GM12878 (cell line): ENCODE measurements around the gene PLET1. TPM values are rescaled to one million over a fixed set of nuclear protein-coding genes. Genes with fewer than 3 reads are reported as not detected.
A peak's percentile ranks its signal among the peaks of the same experiment; 100 is the strongest.

Experiments
- ATAC-seq: fragments of 200-7000 bp; cut with Tn5 transposase; 3 replicates; pipeline ENCODE4 v1.9.1; 2020; ENCODE audit warnings: mild to moderate bottlenecking, moderate library complexity
- BruUV-seq: library from RNA; stranded (reverse); fragments of 400-500 nt; replicated peaks from 2 replicates; lab custom pipeline; 2021; lab: Mats Ljungman, UMichigan
- CTCF ChIA-PET: fragments of 300-600 bp; sonication (Branson Sonifier 250); formaldehyde crosslinking; extraction: SDS; loops from one replicate; lab custom pipeline; 2021; ENCODE audit warnings: inconsistent platforms; lab: Yijun Ruan, JAX
- POLR2A ChIA-PET: fragments of 350-600 bp; formaldehyde crosslinking; extraction: SDS; loops from one replicate; lab custom pipeline; 2021; ENCODE audit warnings: inconsistent platforms; lab: Charles Lee
- RAD21 ChIA-PET: fragments of 300-600 bp; sonication (Branson Sonifier 250); formaldehyde crosslinking; loops from one replicate; lab custom pipeline; 2023; ENCODE audit warnings: antibody characterized with exemption; ENCODE audit not compliant: unreplicated experiment; lab: Charles Lee
- SMC1A ChIA-PET: fragments of 300-600 bp; sonication (Branson Sonifier 250); formaldehyde crosslinking; loops from one replicate; lab custom pipeline; 2023; ENCODE audit not compliant: unreplicated experiment, uncharacterized antibody; lab: Charles Lee
- DNase-seq: peaks from one replicate; pipeline ENCODE4 v3.0.0-alpha.2; 2011; ENCODE audit warnings: low read depth, low spot score
- FAIRE-seq: peaks from 3 replicates; lab custom pipeline; 2011; peaks lifted over from hg19 to GRCh38; lab: Jason Lieb, UNC
- H2AFZ ChIP-seq: 2 replicates; pipeline ENCODE4 v1.6.0; 2011; ENCODE audit warnings: low read depth, low read length, control low read depth; ENCODE audit not compliant: control insufficient read depth
- H3K27ac ChIP-seq: 2 replicates; pipeline ENCODE4 v1.5.1; 2011; ENCODE audit warnings: control low read depth; ENCODE audit not compliant: control insufficient read depth, insufficient read depth
- H3K27me3 ChIP-seq, 2 experiments: replicated peaks in 1 of 2; 2 replicates each; pipeline versions ENCODE4 v1.6.0 to v1.6.1; 2011; ENCODE audit warnings: low read length in 1 of 2; ENCODE audit not compliant: control insufficient read depth in 2 of 2, insufficient read depth in 2 of 2
- H3K36me3 ChIP-seq, 2 experiments: 2 replicates each; pipeline ENCODE4 v1.5.1; 2011; ENCODE audit warnings: low read length in 1 of 2; ENCODE audit not compliant: control insufficient read depth in 2 of 2, insufficient read depth in 2 of 2
- H3K4me1 ChIP-seq: 2 replicates; pipeline ENCODE4 v1.6.1; 2011; ENCODE audit warnings: mild to moderate bottlenecking, low read length, moderate library complexity, mixed read lengths; ENCODE audit not compliant: control insufficient read depth, insufficient read depth
- H3K4me2 ChIP-seq: 2 replicates; pipeline ENCODE4 v1.6.0; 2011; ENCODE audit warnings: control low read depth; ENCODE audit not compliant: control insufficient read depth, insufficient read depth
- H3K4me3 ChIP-seq: fragments of 200-600 bp; sonication (generic); 2 replicates; pipeline ENCODE4 v1.5.1; 2016
- H3K79me2 ChIP-seq: 2 replicates; pipeline ENCODE4 v1.6.0; 2011; ENCODE audit warnings: low read length; ENCODE audit not compliant: control insufficient read depth, insufficient read depth
- H3K9ac ChIP-seq: 2 replicates; pipeline ENCODE4 v1.8.0; 2011; ENCODE audit warnings: low read length, control low read depth, mixed read lengths; ENCODE audit not compliant: control insufficient read depth, insufficient read depth
- H3K9me3 ChIP-seq: replicated peaks from 3 replicates; pipeline ENCODE4 v1.5.1; 2011; ENCODE audit warnings: mild to moderate bottlenecking, low read length; ENCODE audit not compliant: control insufficient read depth, insufficient read depth
- H4K20me1 ChIP-seq: 2 replicates; pipeline ENCODE4 v1.6.0; 2011; ENCODE audit not compliant: control insufficient read depth, insufficient read depth
- ATF3 ChIP-seq: IDR thresholded peaks from 2 replicates; pipeline ENCODE4 v1.6.1; 2011; ENCODE audit warnings: low read depth, mild to moderate bottlenecking, low read length, moderate library complexity, borderline replicate concordance; ENCODE audit errors: extremely low read depth
- BACH1 ChIP-seq: fragments of 450-650 bp; IDR thresholded peaks from 2 replicates; pipeline ENCODE4 v1.6.1; 2017; ENCODE audit warnings: mild to moderate bottlenecking, borderline replicate concordance
- CTCF ChIP-seq, 3 experiments: IDR thresholded peaks in 2 of 3; conservative IDR thresholded peaks in 1 of 3; 2 replicates each; pipeline ENCODE4 v1.5.1; 2011; ENCODE audit warnings: low read depth in 3 of 3, low read length in 3 of 3, mild to moderate bottlenecking in 3 of 3, control low read depth in 2 of 3, moderate library complexity in 2 of 3, inconsistent platforms in 1 of 3, mixed read lengths in 1 of 3; ENCODE audit not compliant: control insufficient read depth in 2 of 3, insufficient read depth in 1 of 3; ENCODE audit errors: extremely low read depth in 1 of 3
- EGR1 ChIP-seq, 2 experiments: IDR thresholded peaks; 1 replicate in 1 of 2; 2 replicates in 1 of 2; pipeline ENCODE4 v1.6.1; 2011 to 2012; ENCODE audit warnings: low read depth in 2 of 2, low read length in 2 of 2, borderline replicate concordance in 1 of 2, mild to moderate bottlenecking in 1 of 2, moderate library complexity in 1 of 2
- FOXM1 ChIP-seq: IDR thresholded peaks from 2 replicates; pipeline ENCODE4 v1.6.1; 2012; ENCODE audit warnings: low read depth, mild to moderate bottlenecking, inconsistent platforms, low read length, moderate library complexity
- POLR2A ChIP-seq: IDR thresholded peaks from 2 replicates; pipeline ENCODE4 v1.6.1; 2011; ENCODE audit warnings: low read depth, mild to moderate bottlenecking, low read length
- RCOR1 ChIP-seq: conservative IDR thresholded peaks from 2 replicates; pipeline ENCODE4 v1.6.1; 2012; ENCODE audit warnings: low read depth, low read length, improper control_type of control experiment
- SMC3 ChIP-seq: IDR thresholded peaks from 2 replicates; pipeline ENCODE4 v1.6.1; 2011; ENCODE audit warnings: low read length, improper control_type of control experiment, borderline replicate concordance
- SPI1 ChIP-seq: IDR thresholded peaks from 2 replicates; pipeline ENCODE4 v1.6.1; 2011; ENCODE audit warnings: low read depth, mild to moderate bottlenecking, low read length, moderate library complexity, borderline replicate concordance; ENCODE audit not compliant: insufficient read depth
- TCF12 ChIP-seq: IDR thresholded peaks from 2 replicates; pipeline ENCODE4 v1.6.1; 2011; ENCODE audit warnings: low read depth, mild to moderate bottlenecking, low read length
- TCF3 ChIP-seq: IDR thresholded peaks from 2 replicates; pipeline ENCODE4 v1.6.1; 2012; ENCODE audit warnings: low read depth, mild to moderate bottlenecking, low read length, borderline replicate concordance; ENCODE audit not compliant: insufficient read depth
- USF1 ChIP-seq: IDR thresholded peaks from 2 replicates; pipeline ENCODE4 v1.6.1; 2011; ENCODE audit warnings: borderline replicate concordance, low read depth, mild to moderate bottlenecking, moderate library complexity, mixed read lengths, low read length; ENCODE audit not compliant: insufficient read depth; ENCODE audit errors: extremely low read length
- ZBTB11 ChIP-seq: fragments of 450-650 bp; formaldehyde crosslinking; IDR thresholded peaks from 2 replicates; pipeline ENCODE4 v1.5.0; 2022; ENCODE audit warnings: mild to moderate bottlenecking, missing genetic modification characterization
- ZNF217 ChIP-seq: fragments of 450-650 bp; IDR thresholded peaks from 2 replicates; pipeline ENCODE4 v1.6.1; 2017; ENCODE audit warnings: antibody characterized with exemption, mild to moderate bottlenecking
- WGBS: methylation state at CpG from one replicate; pipeline ENCODE4 v1.1.6; 2016; ENCODE audit warnings: low lambda C conversion rate; ENCODE audit not compliant: insufficient replicate concordance, insufficient coverage; ENCODE audit errors: missing lambda C conversion rate; 5-methylcytosine and 5-hydroxymethylcytosine counted together
- in situ Hi-C: fragments of 300-500 bp; cut with MboI; formaldehyde crosslinking; loops from 9 replicates; pipeline ENCODE4 v1.14.3; 2018; ENCODE audit warnings: mixed read lengths
- intact Hi-C: fragments of 100-400 bp; cut with micrococcal nuclease; formaldehyde crosslinking; loops from one replicate; pipeline ENCODE4 v1.14.2; 2022; ENCODE audit not compliant: unreplicated experiment
- polyA plus RNA-seq, 11 experiments: library from polyadenylated mRNA; depleted of rRNA in 4 of 11; unstranded in 6 of 11; stranded (reverse) in 5 of 11; fragments of >200 nt; fragmentation: Nextera tagmentation in 4 of 11; fragmentation: Illumina TruSeq in 1 of 11; extraction: Ambion mirVana in 4 of 11; extraction: Trizol in 1 of 11; gene quantifications; 1 replicate in 1 of 11; 2 replicates in 10 of 11; pipeline versions ENCODE4 v1.2.1 to v1.2.3, GENCODE V29; 2011 to 2016; ENCODE audit warnings: inconsistent platforms in 2 of 11, missing spikeins in 2 of 11, low read depth in 1 of 11
- total RNA-seq, 4 experiments: library from RNA; depleted of rRNA in 3 of 4; stranded (reverse); fragments of >200 nt in 3 of 4; fragmentation: Illumina TruSeq in 1 of 4; extraction: Trizol in 1 of 4; gene quantifications; 2 replicates each; pipeline versions ENCODE4 v1.2.1 to v1.2.3, GENCODE V29; 2013 to 2021

PLET1 gene
- total and polyA plus RNA-seq, 10 of the 15 experiments (the other 5 are each of a cell fraction or from before 2014, with no cell fraction given), result not detected

- Histone ChIP-seq H3K4me2 (peak overlapping the region; percentile 80), H3K27ac (no peak overlapping the region), H3K9ac (no peak overlapping the region), H3K4me3 (peak overlapping the region; percentile 61; the same call in 1 of the 2 replicates), H3K36me3 (no peaks in the 10 kb centered on the region), H3K9me3 (no peaks in the 10 kb centered on the region), H2AFZ (peak overlapping the region; percentile 89), H3K4me1 (no peaks in the 10 kb centered on the region), H3K79me2 (no peaks in the 10 kb centered on the region), H3K27me3 (no peaks in the 10 kb centered on the region), H4K20me1 (no peaks in the 10 kb centered on the region)
- no TSS peak for BruUV-seq
- RAD21 ChIA-PET, result interaction anchor here (0.6 to 3.7 kb wide), 19 partner anchors 9 to 400 kb away, joined by 3 to 62 read pairs (median 4); partner anchors contain the start of genes CFAP68 and PTS
- ATAC-seq, result peak; percentile 92
- under 1% methylated on average over 15 of the region's 15 CpGs for WGBS
- no peak for FAIRE-seq
- intact Hi-C loops, result loop anchor here (1.0 to 2.0 kb wide), 3 partner anchors 61 to 345 kb away; no protein-coding TSS in a partner anchor
- SMC1A ChIA-PET, result interaction anchor here (0.6 to 8.4 kb wide), 16 partner anchors 9 to 1009 kb away, joined by 3 to 161 read pairs (median 4); partner anchors contain the start of gene PTS
- CTCF ChIA-PET, result interaction anchor here (0.6 to 9.3 kb wide), 47 partner anchors 8 to 1260 kb away, joined by 3 to 314 read pairs (median 5); partner anchors contain the start of genes ALG9, FDXACB1 and PTS
- in situ Hi-C loops, result loop anchor here (5.0 to 10.0 kb wide), 3 partner anchors 58 to 345 kb away; partner anchors contain the start of gene DIXDC1
- peak; percentile 17 for DNase-seq
- POLR2A ChIA-PET, result interaction anchor here (1.1 to 2.0 kb wide), 2 partner anchors 61 to 65 kb away, joined by 3 to 6 read pairs; no protein-coding TSS in a partner anchor
- no peak for TF ChIP-seq FOXM1
- no peak for TF ChIP-seq SPI1
- no peak for TF ChIP-seq RCOR1
- no peak for TF ChIP-seq POLR2A
- TF ChIP-seq BACH1, result no peak
- TF ChIP-seq TCF3, result no peak
- peak; percentile 75 for TF ChIP-seq SMC3
- TF ChIP-seq USF1, result no peak
- TF ChIP-seq TCF12, result 0 out of 2 replicates have a peak, but pooled peaks have one; percentile 3
- peak; percentile 69 to 92 (median 79) for TF ChIP-seq CTCF (IDR thresholded peaks at IDR 0.05 in 2 of 3, conservative IDR thresholded peaks at IDR 0.05 in 1 of 3; ENCODE audit: control insufficient read depth in 2 of 3, extremely low read depth in 1 of 3, insufficient read depth in 1 of 3, low read depth in 3 of 3, low read length in 3 of 3)
- TF ChIP-seq EGR1 (IDR thresholded peaks at IDR 0.05; ENCODE audit: borderline replicate concordance in 1 of 2, low read depth in 2 of 2, low read length in 2 of 2), result peak in 1 of 2 experiments; percentile 90; a peak in 2 of 3 replicates
- TF ChIP-seq ZBTB11, result no peak
- no peak for TF ChIP-seq ZNF217
- TF ChIP-seq ATF3, result no peak
Measured at GRCh38 chr11:112279901-112280267, 19.2 kb upstream of the PLET1 start.
